Stimulated activated naive CD8-positive, alpha-beta T cell treated with anti-CD3 and anti-CD28 coated beads, Interleukin-15, Interleukin-2, amounts not matched to agents 100 ng/mL and 50 ng/mL, for 24 hours (primary cell): ENCODE results near the gene DAO.
A peak's percentile ranks its signal among the peaks of the same experiment; 100 is the strongest.
"Not testable (repeated sequence)": the region's sequence is repeated elsewhere in the genome, so short reads cannot be mapped to it uniquely, and the experiment has no call there.

Experiments
- H3K27ac Mint-ChIP-seq: one replicate; pipeline ENCODE4 v1.8.0; 2021; ENCODE audit warnings: mild to moderate bottlenecking, mixed read lengths
- H3K27me3 Mint-ChIP-seq: one replicate; pipeline ENCODE4 v1.8.0; 2021; ENCODE audit warnings: mixed read lengths
- H3K36me3 Mint-ChIP-seq: one replicate; pipeline ENCODE4 v1.8.0; 2021; ENCODE audit warnings: low read depth, mixed read lengths
- H3K4me1 Mint-ChIP-seq: one replicate; pipeline ENCODE4 v1.8.0; 2021; ENCODE audit warnings: low read depth, mixed read lengths
- H3K4me3 Mint-ChIP-seq: one replicate; pipeline ENCODE4 v1.8.0; 2021; ENCODE audit warnings: mild to moderate bottlenecking, mixed read lengths
- H3K9me3 Mint-ChIP-seq: one replicate; pipeline ENCODE4 v1.8.0; 2021; ENCODE audit warnings: mixed read lengths

Gene DAO

GRCh38 chr12:108840605-108841332, 39.1 kb upstream of the DAO start:
- peaks cover 27% of the 10 kb centered on the region for H3K36me3 Mint-ChIP-seq
- H3K4me3 Mint-ChIP-seq: no peak overlapping the region
- H3K4me1 Mint-ChIP-seq: peaks cover 45% of the 10 kb centered on the region
- peak overlapping the region; percentile 30 for H3K27ac Mint-ChIP-seq
- no peaks in the 10 kb centered on the region for H3K9me3 Mint-ChIP-seq
- H3K27me3 Mint-ChIP-seq: no peaks in the 10 kb centered on the region

- not testable (repeated sequence) for H3K27me3 Mint-ChIP-seq, H3K9me3 Mint-ChIP-seq, H3K27ac Mint-ChIP-seq, H3K4me3 Mint-ChIP-seq
- H3K36me3 Mint-ChIP-seq: peaks cover 32% of the 10 kb centered on the region
- peaks cover 39% of the 10 kb centered on the region for H3K4me1 Mint-ChIP-seq
Measured at GRCh38 chr12:108841825-108842224, 38.1 kb upstream of the DAO start.

- H3K4me1 Mint-ChIP-seq: peaks cover 35% of the 10 kb centered on the region
- H3K9me3 Mint-ChIP-seq: no peaks in the 10 kb centered on the region
- no peak overlapping the region for H3K27ac Mint-ChIP-seq
- H3K27me3 Mint-ChIP-seq: no peaks in the 10 kb centered on the region
- H3K36me3 Mint-ChIP-seq: peaks cover 33% of the 10 kb centered on the region
- H3K4me3 Mint-ChIP-seq: no peak overlapping the region
Measured at GRCh38 chr12:108842361-108842760, 37.5 kb upstream of the DAO start.

- no peaks in the 10 kb centered on the region for H3K27me3 Mint-ChIP-seq
- H3K9me3 Mint-ChIP-seq: no peaks in the 10 kb centered on the region
- H3K4me3 Mint-ChIP-seq: no peak overlapping the region
- H3K36me3 Mint-ChIP-seq: peaks cover 37% of the 10 kb centered on the region
- no peak overlapping the region for H3K27ac Mint-ChIP-seq
- peaks cover 27% of the 10 kb centered on the region for H3K4me1 Mint-ChIP-seq
Measured at GRCh38 chr12:108843187-108843586, 36.7 kb upstream of the DAO start.

GRCh38 chr12:108845696-108846095, 34.2 kb upstream of the DAO start:
- Mint-ChIP-seq H3K27me3 (no peaks in the 10 kb centered on the region), H3K4me1 (peaks cover 3% of the 10 kb centered on the region), H3K9me3 (no peaks in the 10 kb centered on the region), H3K4me3 (no peak overlapping the region), H3K27ac (no peak overlapping the region), H3K36me3 (peaks cover 39% of the 10 kb centered on the region)

- Mint-ChIP-seq H3K4me1 (peaks cover 6% of the 10 kb centered on the region), H3K9me3 (no peaks in the 10 kb centered on the region), H3K27ac (no peak overlapping the region), H3K27me3 (no peaks in the 10 kb centered on the region), H3K36me3 (peaks cover 42% of the 10 kb centered on the region), H3K4me3 (no peak overlapping the region)
Measured at GRCh38 chr12:108846290-108846701, 33.6 kb upstream of the DAO start.

- peak overlapping the region; percentile 21 for H3K27ac Mint-ChIP-seq
- no peaks in the 10 kb centered on the region for H3K27me3 Mint-ChIP-seq
- no peaks in the 10 kb centered on the region for H3K9me3 Mint-ChIP-seq
- H3K4me3 Mint-ChIP-seq: no peak overlapping the region
- H3K4me1 Mint-ChIP-seq: peaks cover 6% of the 10 kb centered on the region
- H3K36me3 Mint-ChIP-seq: peaks cover 48% of the 10 kb centered on the region
Measured at GRCh38 chr12:108847705-108848104, 32.2 kb upstream of the DAO start.

GRCh38 chr12:108849660-108850059, 30.2 kb upstream of the DAO start:
- peaks cover 60% of the 10 kb centered on the region for H3K36me3 Mint-ChIP-seq
- H3K27me3 Mint-ChIP-seq: no peaks in the 10 kb centered on the region
- no peak overlapping the region for H3K27ac Mint-ChIP-seq
- H3K4me1 Mint-ChIP-seq: peaks cover 19% of the 10 kb centered on the region
- H3K4me3 Mint-ChIP-seq: no peak overlapping the region
- no peaks in the 10 kb centered on the region for H3K9me3 Mint-ChIP-seq

- H3K27ac Mint-ChIP-seq: no peak overlapping the region
- H3K36me3 Mint-ChIP-seq: peaks cover 62% of the 10 kb centered on the region
Measured at GRCh38 chr12:108850854-108851573, 28.9 kb upstream of the DAO start.

GRCh38 chr12:108852674-108853309, 27.1 kb upstream of the DAO start:
- Mint-ChIP-seq H3K27me3 (no peaks in the 10 kb centered on the region), H3K9me3 (no peaks in the 10 kb centered on the region), H3K4me1 (peaks cover 43% of the 10 kb centered on the region), H3K4me3 (no peak overlapping the region), H3K36me3 (peaks cover 45% of the 10 kb centered on the region), H3K27ac (no peak overlapping the region)

More at GRCh38 chr12:108850854-108851573, 28.9 kb upstream of the DAO start:
- no peaks in the 10 kb centered on the region for H3K9me3 Mint-ChIP-seq
- H3K27me3 Mint-ChIP-seq: no peaks in the 10 kb centered on the region
- H3K4me3 Mint-ChIP-seq: no peak overlapping the region
- H3K4me1 Mint-ChIP-seq: peaks cover 33% of the 10 kb centered on the region

- Mint-ChIP-seq H3K4me3 (no peak overlapping the region), H3K9me3 (no peaks in the 10 kb centered on the region), H3K27me3 (no peaks in the 10 kb centered on the region), H3K27ac (peak overlapping the region; percentile 45), H3K4me1 (peaks cover 47% of the 10 kb centered on the region), H3K36me3 (peaks cover 39% of the 10 kb centered on the region)
Measured at GRCh38 chr12:108853426-108853825, 26.5 kb upstream of the DAO start.

GRCh38 chr12:108853981-108854446, 25.9 kb upstream of the DAO start:
- Mint-ChIP-seq H3K9me3 (no peaks in the 10 kb centered on the region), H3K27me3 (no peaks in the 10 kb centered on the region), H3K4me3 (peak overlapping the region; percentile 6), H3K4me1 (peaks cover 53% of the 10 kb centered on the region), H3K36me3 (peaks cover 33% of the 10 kb centered on the region), H3K27ac (peak overlapping the region; percentile 12)

GRCh38 chr12:108854451-108855283, 25.2 kb upstream of the DAO start:
- H3K4me3 Mint-ChIP-seq: peak overlapping the region; percentile 6

GRCh38 chr12:108855284-108856169, 24.4 kb upstream of the DAO start:
- H3K4me3 Mint-ChIP-seq: peak overlapping the region; percentile 90
- peak overlapping the region; percentile 89 for H3K27ac Mint-ChIP-seq
- peaks cover 33% of the 10 kb centered on the region for H3K36me3 Mint-ChIP-seq
- H3K27me3 Mint-ChIP-seq: no peaks in the 10 kb centered on the region
- H3K9me3 Mint-ChIP-seq: no peaks in the 10 kb centered on the region
- peaks cover 63% of the 10 kb centered on the region for H3K4me1 Mint-ChIP-seq

More at GRCh38 chr12:108854451-108855283, 25.2 kb upstream of the DAO start:
- Mint-ChIP-seq H3K27me3 (no peaks in the 10 kb centered on the region), H3K4me1 (peaks cover 59% of the 10 kb centered on the region), H3K36me3 (peaks cover 33% of the 10 kb centered on the region), H3K27ac (peak overlapping the region; percentile 63), H3K9me3 (no peaks in the 10 kb centered on the region)
